22Rv1 (cell line): Measurements from ENCODE around the gene ERVH48-1.

ENCODE experiments used
- ZFX ChIP-seq: fragments of 450-650 bp; IDR thresholded peaks from 2 replicates; pipeline ENCODE4 v1.6.1; 2017; ENCODE audit warnings: antibody characterized with exemption, borderline replicate concordance
- TF ChIP-seq, protein P1 (sequence below): fragments of 450-650 bp; IDR thresholded peaks from 2 replicates; pipeline ENCODE4 v1.5.1; 2017; ENCODE audit warnings: mild to moderate bottlenecking

DNA sequence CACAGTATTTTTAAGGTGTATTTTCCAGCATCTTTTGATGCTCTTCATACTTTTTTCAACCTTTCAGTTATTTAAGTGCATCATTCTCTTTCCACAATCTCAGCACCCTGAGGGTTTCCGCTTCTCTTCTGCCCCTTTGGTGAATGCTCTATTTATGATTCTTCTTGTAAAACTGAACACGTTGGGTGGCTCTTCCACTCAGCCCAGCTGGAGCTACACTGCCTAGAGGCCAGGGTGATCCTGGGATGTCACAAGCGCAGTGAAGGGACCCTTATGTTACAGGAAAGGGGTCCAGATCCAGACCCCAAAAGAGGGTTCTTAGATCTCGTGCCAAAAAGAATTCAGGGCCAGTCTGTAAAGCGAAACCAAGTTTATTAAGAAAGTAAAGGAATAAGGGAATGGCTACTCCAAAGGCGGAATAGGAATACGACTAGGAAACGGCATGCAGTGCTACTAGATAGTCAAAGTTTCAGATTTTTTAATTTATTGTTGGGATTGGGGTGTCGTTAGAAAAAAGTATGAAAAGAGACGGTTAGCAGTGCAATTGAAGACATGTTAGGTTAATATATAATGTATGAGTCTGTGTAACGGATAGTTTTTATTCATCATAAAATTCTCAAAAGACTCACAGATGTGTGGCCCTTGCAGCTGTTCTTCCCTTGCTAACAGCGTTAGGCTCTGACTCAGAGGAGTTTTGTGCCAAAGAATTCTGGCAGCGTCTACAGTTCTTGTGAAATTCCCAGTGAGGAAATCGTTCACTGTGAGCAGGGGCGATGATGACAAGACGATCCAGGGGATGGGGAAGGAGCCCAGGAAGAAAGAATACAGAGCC is 14.4 kb upstream of the ERVH48-1 start:
- TF ChIP-seq, protein P1, sequence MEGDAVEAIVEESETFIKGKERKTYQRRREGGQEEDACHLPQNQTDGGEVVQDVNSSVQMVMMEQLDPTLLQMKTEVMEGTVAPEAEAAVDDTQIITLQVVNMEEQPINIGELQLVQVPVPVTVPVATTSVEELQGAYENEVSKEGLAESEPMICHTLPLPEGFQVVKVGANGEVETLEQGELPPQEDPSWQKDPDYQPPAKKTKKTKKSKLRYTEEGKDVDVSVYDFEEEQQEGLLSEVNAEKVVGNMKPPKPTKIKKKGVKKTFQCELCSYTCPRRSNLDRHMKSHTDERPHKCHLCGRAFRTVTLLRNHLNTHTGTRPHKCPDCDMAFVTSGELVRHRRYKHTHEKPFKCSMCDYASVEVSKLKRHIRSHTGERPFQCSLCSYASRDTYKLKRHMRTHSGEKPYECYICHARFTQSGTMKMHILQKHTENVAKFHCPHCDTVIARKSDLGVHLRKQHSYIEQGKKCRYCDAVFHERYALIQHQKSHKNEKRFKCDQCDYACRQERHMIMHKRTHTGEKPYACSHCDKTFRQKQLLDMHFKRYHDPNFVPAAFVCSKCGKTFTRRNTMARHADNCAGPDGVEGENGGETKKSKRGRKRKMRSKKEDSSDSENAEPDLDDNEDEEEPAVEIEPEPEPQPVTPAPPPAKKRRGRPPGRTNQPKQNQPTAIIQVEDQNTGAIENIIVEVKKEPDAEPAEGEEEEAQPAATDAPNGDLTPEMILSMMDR, result no peak
- TF ChIP-seq ZFX, result no peak
